Sigmoid colon (tissue), 7 donors: ENCODE data around the gene MRTFB. TPM values are rescaled to one million over a fixed set of nuclear protein-coding genes. Genes with fewer than 3 reads are reported as not detected.

Experiments used
- DNase-seq: peaks from one replicate; pipeline ENCODE4 v3.0.0-alpha.2; 2019
- H3K27ac ChIP-seq, 4 donors: fragments of 200-600 bp; sonication (generic); one replicate each; pipeline ENCODE4 v1.5.1; 2016 to 2019; ENCODE audit warnings: mild to moderate bottlenecking in 1 of 4
- H3K27me3 ChIP-seq, 3 donors: fragments of 200-600 bp; sonication (generic); one replicate each; pipeline ENCODE4 v1.5.1; 2019; ENCODE audit warnings: mild to moderate bottlenecking in 1 of 3
- H3K36me3 ChIP-seq, 4 donors: fragments of 200-600 bp; sonication (generic); one replicate each; pipeline ENCODE4 v1.5.1; 2016 to 2019
- H3K4me1 ChIP-seq, 4 donors: fragments of 200-600 bp; sonication (generic); one replicate each; pipeline ENCODE4 v1.5.1; 2017 to 2019
- H3K4me3 ChIP-seq, 4 donors: fragments of 200-600 bp; sonication (generic); one replicate each; pipeline ENCODE4 v1.5.1; 2017 to 2019; ENCODE audit warnings: mild to moderate bottlenecking in 2 of 4, moderate library complexity in 1 of 4
- H3K9me3 ChIP-seq, 4 donors: fragments of 200-600 bp in 3 of 4; sonication (generic) in 3 of 4; one replicate each; pipeline versions ENCODE4 v1.5.1 to v1.6.1; 2013 to 2019
- CTCF ChIP-seq, 4 experiments: fragments of 450-650 bp in 3 of 4; fragments of 200-600 bp in 1 of 4; IDR thresholded peaks; one replicate each; pipeline ENCODE4 v1.5.1; 2016 to 2019; ENCODE audit warnings: antibody characterized with exemption in 4 of 4, mild to moderate bottlenecking in 3 of 4, moderate library complexity in 2 of 4
- EP300 ChIP-seq, 4 donors: sonication (generic); formaldehyde crosslinking; IDR thresholded peaks; one replicate each; pipeline ENCODE4 v1.6.1; 2017; ENCODE audit warnings: antibody characterized with exemption in 4 of 4
- POLR2A ChIP-seq, 2 donors: fragments of 450-650 bp; IDR thresholded peaks; one replicate each; pipeline ENCODE4 v1.6.1; 2016; ENCODE audit warnings: antibody characterized with exemption in 2 of 2, mild to moderate bottlenecking in 2 of 2, moderate library complexity in 2 of 2
- POLR2AphosphoS5 ChIP-seq, 4 donors: sonication (generic); formaldehyde crosslinking; IDR thresholded peaks; one replicate each; pipeline ENCODE4 v1.6.1; 2017; ENCODE audit warnings: antibody characterized with exemption in 4 of 4
- WGBS, 2 donors: extraction: QIAGEN DNeasy Blood & Tissue Kit; methylation state at CpG; one replicate each; pipeline ENCODE4 v1.1.7; 2013; 5-methylcytosine and 5-hydroxymethylcytosine counted together
- intact Hi-C: fragments of 100-400 bp; cut with DNase I; formaldehyde crosslinking; loops from one replicate; pipeline ENCODE4 v1.15.1; 2023
- polyA plus RNA-seq, 3 donors: library from polyadenylated mRNA; stranded (reverse); fragments of 200-250 nt; gene quantifications; one replicate each; pipeline ENCODE4 v1.2.3, GENCODE V29; 2013
- total RNA-seq, 4 donors: library from RNA; depleted of rRNA; stranded (reverse); fragments of >200 nt; gene quantifications; one replicate each; pipeline ENCODE4 v1.1.0, GENCODE V29; 2016
- donor health status: healthy with polysubstance abuse.
- donor health status: Bipolar disorder and iron deficiency.
- donor health status: healthy.

The MRTFB gene
- total and polyA plus RNA-seq, 7 donors = 4.6 to 44.6 (median 23.2) TPM

- TF ChIP-seq EP300 (IDR thresholded peaks at IDR 0.05) = no peak
- no peak for TF ChIP-seq POLR2AphosphoS5 (IDR thresholded peaks at IDR 0.05)
- no peak for TF ChIP-seq CTCF (IDR thresholded peaks at IDR 0.05)
- TF ChIP-seq POLR2A (IDR thresholded peaks at IDR 0.05) = no peak
- DNase-seq = no peak
- Histone ChIP-seq H3K27ac (peak overlapping the region in 1 of 4 donors; percentile 30), H3K4me3 (no peak overlapping the region), H3K27me3 (no peaks in the 10 kb centered on the region), H3K4me1 (peaks cover 0 to 50% (median 48%) of the 10 kb centered on the region in 4 donors), H3K9me3 (no peaks in the 10 kb centered on the region), H3K36me3 (no peaks in the 10 kb centered on the region)
- intact Hi-C loops = no loop called here
These were observed 32.9 kb downstream of the MRTFB start for GRCh38 chr16:14104066-14104465.

DNA sequence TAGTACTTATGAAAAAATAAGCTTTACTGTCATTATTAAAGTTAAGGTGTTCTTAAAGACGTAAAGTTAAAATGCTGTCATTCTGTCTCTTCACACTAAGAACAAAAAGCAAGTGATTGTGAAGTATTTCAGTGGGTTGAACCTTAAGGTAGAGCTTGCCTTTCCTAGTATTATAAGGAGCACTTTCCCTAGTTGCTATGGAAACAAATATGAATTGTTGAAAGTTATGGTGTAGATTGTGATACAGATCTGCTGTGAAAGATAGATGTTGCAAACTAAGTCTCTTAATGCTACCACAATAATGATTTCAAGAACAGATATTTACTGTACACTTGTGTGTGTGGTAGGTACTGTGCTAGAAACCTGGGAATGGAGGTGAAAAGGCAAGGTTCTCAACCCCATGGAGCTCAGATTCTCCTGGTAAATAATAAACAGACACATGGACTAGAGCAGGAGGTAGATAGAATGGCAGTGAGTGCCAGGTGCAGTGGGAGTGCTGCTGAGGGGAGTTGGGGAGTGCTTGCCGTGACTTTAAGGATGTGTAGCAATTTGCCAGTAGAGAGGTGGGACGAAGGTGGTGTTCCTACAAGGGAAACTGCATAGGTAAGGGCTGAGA, 34.7 kb downstream of the MRTFB start:
- TF ChIP-seq POLR2AphosphoS5 (IDR thresholded peaks at IDR 0.05) = no peak
- no peak for TF ChIP-seq CTCF (IDR thresholded peaks at IDR 0.05)
- no peak for TF ChIP-seq EP300 (IDR thresholded peaks at IDR 0.05)
- TF ChIP-seq POLR2A (IDR thresholded peaks at IDR 0.05) = no peak
- 83 to 90% methylated on average over 3 of the region's 3 CpGs for WGBS, 2 donors
- peaks cover 0 to 64% (median 52%) of the 10 kb centered on the region in 4 donors for H3K4me1 ChIP-seq
- intact Hi-C loops = no loop called here
- H3K27ac ChIP-seq = no peak overlapping the region
- H3K27me3 ChIP-seq = no peaks in the 10 kb centered on the region
- no peak overlapping the region for H3K4me3 ChIP-seq
- DNase-seq = no peak
- no peaks in the 10 kb centered on the region for H3K9me3 ChIP-seq
- no peaks in the 10 kb centered on the region for H3K36me3 ChIP-seq

DNA sequence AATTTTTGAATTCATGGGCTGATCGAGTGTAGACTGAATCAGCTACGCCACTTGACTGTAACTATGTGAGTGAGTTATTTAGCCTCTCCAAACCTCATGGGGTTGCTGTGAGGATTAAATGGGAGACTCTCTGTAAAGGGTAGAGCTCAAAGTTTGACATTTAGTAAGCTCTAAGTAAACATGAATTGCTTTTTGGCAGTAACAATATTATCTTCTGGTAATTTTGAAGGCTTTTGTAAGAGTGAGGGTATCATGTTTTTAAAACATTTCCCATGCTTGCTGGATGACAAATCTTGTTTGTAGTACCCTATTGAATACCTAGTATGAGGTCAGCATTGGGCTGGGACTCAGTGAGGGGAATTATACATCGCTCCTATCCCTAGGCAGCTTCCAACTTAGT, 35.3 kb downstream of the MRTFB start:
- TF ChIP-seq CTCF (IDR thresholded peaks at IDR 0.05) = no peak
- DNase-seq = no peak
- no peak overlapping the region for H3K27ac ChIP-seq
- peaks cover 0 to 67% (median 52%) of the 10 kb centered on the region in 4 donors for H3K4me1 ChIP-seq
- 83 to 90% methylated on average over 3 of the region's 3 CpGs for WGBS, 2 donors
- no peak overlapping the region for H3K4me3 ChIP-seq
- no peaks in the 10 kb centered on the region for H3K27me3 ChIP-seq
- H3K9me3 ChIP-seq = no peaks in the 10 kb centered on the region
- no peaks in the 10 kb centered on the region for H3K36me3 ChIP-seq
- intact Hi-C loops = no loop called here

GRCh38 chr16:14106961-14107360, 35.8 kb downstream of the MRTFB start:
- H3K27me3 ChIP-seq = no peaks in the 10 kb centered on the region
- WGBS, 2 donors = 94 to 97% methylated on average over 8 of the region's 8 CpGs
- no peaks in the 10 kb centered on the region for H3K36me3 ChIP-seq
- H3K9me3 ChIP-seq = no peaks in the 10 kb centered on the region
- TF ChIP-seq POLR2A (IDR thresholded peaks at IDR 0.05) (no peak), POLR2AphosphoS5 (IDR thresholded peaks at IDR 0.05) (no peak)
- peaks cover 0 to 68% (median 52%) of the 10 kb centered on the region in 4 donors for H3K4me1 ChIP-seq
- no peak overlapping the region for H3K27ac ChIP-seq
- DNase-seq = no peak
- intact Hi-C loops = no loop called here
- H3K4me3 ChIP-seq = no peak overlapping the region

GRCh38 chr16:14109077-14109775, 38.1 kb downstream of the MRTFB start:
- no peak for DNase-seq
- intact Hi-C loops = no loop called here
- 58 to 69% methylated on average over 7 of the region's 7 CpGs for WGBS, 2 donors
- H3K4me1 ChIP-seq = peaks cover 0 to 53% (median 51%) of the 10 kb centered on the region in 4 donors
- H3K9me3 ChIP-seq = no peaks in the 10 kb centered on the region
- TF ChIP-seq CTCF (IDR thresholded peaks at IDR 0.05) (no peak), POLR2AphosphoS5 (IDR thresholded peaks at IDR 0.05) (no peak), POLR2A (IDR thresholded peaks at IDR 0.05) (no peak)
- no peak overlapping the region for H3K4me3 ChIP-seq
- H3K27me3 ChIP-seq = no peaks in the 10 kb centered on the region
- no peaks in the 10 kb centered on the region for H3K36me3 ChIP-seq
- no peak overlapping the region for H3K27ac ChIP-seq
